GM19468 (cell line): ENCODE data around the gene ARHGAP31.
"Not testable (repeated sequence)": the region's sequence is repeated elsewhere in the genome, so short reads cannot be mapped to it uniquely, and the experiment has no call there.

Experiments used
- ATAC-seq: cut with Tn5 transposase; IDR thresholded peaks from one replicate; pipeline ENCODE4 v1.9.1; 2021; ENCODE audit warnings: mild to moderate bottlenecking, moderate library complexity, moderate number of reproducible peaks; ENCODE audit not compliant: unreplicated experiment; ENCODE audit errors: extremely low read depth

The ARHGAP31 gene

GRCh38 chr3:119293105-119293870, 895 bp upstream of the ARHGAP31 start:
- no peak for ATAC-seq

DNA sequence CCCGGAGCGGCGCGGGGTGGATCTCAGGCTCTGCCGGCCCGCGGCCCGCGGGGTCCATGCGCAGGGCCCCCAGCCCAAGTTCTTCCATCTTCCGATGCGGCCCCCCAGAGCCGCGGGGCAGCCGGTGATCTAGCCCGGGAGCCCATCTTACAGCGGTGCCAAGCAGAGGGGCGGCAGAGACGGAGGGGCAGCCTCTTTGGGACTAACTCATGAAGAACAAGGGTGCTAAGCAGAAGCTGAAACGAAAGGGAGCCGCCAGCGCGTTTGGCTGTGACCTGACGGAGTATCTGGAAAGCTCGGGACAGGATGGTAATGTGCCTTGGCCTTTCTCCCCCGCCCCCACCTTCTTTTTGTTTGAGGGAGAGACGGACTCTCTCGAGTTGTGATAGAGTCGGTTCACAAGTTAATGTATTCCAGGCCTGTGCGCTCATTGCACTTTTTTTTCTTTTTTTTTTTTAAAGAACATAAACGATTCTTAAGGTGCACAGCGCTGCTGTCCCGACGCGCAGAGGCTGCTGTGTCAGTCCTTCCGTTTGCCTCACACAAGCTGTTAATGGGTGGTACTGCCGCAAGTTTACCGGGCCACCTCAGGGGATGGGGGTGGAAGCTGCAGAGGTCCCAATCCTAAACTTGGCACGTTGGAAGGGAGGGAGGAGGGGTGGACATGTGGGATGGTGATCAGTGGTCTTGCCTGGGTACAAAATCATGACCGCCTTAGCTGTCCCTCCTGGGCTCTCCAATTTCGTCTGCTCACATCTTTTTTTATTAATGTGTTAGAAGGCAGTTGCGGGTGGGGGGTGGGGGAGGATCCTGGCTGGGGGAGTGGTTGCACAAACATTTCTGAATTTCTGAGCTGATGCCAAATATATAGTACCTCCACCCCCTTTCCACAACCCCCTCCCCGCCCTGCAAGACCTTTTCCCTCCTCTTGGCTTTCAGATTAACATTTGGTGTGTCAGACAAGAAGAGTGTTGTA, 801 bp downstream of the ARHGAP31 start:
- ATAC-seq: peak; percentile 26

- no peak for ATAC-seq
These were observed 1.9 kb downstream of the ARHGAP31 start for GRCh38 chr3:119295816-119296726.

GRCh38 chr3:119296727-119297122, 2.5 kb downstream of the ARHGAP31 start:
- no peak for ATAC-seq

DNA sequence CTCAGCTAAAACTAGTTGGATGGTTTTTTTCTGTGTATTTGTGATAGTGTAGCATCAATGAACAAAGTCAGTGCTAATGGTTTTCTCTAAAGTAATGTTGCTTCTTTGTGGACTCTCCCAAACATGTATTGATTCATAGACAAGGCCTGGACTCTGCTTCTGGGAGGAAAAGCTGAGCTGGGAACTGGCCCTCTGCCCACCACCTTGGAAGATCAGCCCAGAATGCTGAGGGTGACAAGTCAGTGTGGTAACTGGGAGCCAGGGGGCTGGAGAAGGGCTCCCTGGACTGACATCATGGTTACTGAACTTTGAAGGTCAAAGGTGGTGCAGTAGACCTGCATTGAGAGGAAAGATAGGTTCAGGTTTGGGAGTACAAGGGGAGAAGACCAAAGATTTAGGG, 3.0 kb downstream of the ARHGAP31 start:
- ATAC-seq: no peak

DNA sequence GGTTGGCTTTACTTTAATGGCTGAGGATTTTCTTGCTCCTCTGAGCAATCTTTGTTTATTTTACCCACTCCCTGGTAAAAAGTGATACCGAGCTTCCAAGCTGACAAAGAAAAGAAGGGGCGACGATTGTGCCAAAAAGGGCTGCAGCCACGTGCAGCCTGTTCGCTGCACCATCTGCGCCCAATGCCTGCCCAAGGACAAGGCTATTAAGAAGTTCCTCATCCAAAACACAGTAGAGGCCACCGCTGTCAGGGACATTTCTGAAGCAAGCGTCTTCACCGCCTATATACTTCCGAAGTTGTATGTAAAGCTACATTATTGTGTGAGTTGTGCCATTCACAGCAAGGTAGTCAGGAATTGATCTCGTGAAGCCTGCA, 4.4 kb downstream of the ARHGAP31 start:
- no peak for ATAC-seq

GRCh38 chr3:119300991-119301391, 6.8 kb downstream of the ARHGAP31 start:
- ATAC-seq: no peak

GRCh38 chr3:119301662-119302061, 7.5 kb downstream of the ARHGAP31 start:
- no peak for ATAC-seq

GRCh38 chr3:119302697-119303551, 8.7 kb downstream of the ARHGAP31 start:
- ATAC-seq: peak; percentile 24

GRCh38 chr3:119304201-119304713, 10.1 kb downstream of the ARHGAP31 start:
- ATAC-seq: no peak

DNA sequence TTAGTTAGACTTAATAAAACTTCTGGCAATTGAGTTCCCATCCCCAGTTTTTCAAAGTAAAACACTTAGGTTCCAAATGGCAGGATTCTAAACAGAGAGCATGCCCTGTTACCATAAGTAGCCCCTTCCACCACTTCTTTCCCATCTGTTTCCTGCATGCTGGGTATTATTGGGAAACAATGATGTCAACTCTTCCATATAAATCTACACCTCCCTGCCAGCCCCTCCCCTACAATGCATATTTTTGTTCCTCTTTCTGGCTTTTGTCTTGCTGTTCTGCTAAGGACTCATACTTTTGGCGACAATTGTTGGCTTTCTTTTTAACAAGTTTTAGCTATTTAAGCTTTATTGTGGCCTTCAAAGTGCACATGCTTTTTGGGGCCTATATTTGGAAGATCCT, 11.1 kb downstream of the ARHGAP31 start:
- no peak for ATAC-seq

- not testable (repeated sequence) for ATAC-seq
These were observed 12.2 kb downstream of the ARHGAP31 start for GRCh38 chr3:119306378-119306777.

DNA sequence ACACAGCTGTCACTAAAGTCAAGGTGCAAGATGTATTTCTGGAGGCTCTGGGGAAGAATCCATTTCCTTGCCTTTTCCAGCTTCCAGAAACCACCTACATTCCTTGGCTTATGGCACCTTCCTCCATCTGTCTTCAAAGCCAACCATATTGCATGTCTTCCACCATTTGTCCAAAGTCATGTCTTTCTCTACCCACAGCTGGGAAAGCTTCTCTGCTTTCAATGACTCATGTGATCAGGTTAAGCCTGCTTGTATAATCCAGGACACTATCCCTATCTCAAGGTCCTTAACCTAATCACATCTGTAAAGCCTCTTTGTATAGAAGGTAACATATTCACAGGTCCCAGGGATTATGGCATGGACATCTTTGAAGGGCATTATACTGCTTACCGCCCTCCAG, 14.2 kb downstream of the ARHGAP31 start:
- no peak for ATAC-seq

DNA sequence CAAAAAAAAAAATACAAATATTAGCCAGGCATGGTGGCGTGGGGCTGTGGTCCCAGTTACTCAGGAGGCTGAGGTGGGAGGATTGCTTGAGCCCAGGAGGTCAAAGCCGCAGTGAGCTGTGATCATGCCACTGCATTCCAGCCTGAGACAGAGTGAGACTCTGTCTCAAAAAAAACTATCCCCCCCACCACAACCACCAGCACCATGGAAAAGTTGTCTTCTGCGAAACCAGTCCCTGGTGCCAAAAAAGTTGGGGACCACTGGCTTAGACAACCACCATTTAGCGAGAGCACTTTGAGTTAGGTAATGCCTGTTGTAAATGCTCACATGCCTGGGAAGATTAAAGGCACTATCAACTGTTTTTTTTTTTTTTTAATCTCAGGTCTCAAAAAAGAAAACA, 15.4 kb downstream of the ARHGAP31 start:
- no peak for ATAC-seq

- no peak for ATAC-seq
These were observed 15.9 kb downstream of the ARHGAP31 start for GRCh38 chr3:119310071-119310470.

DNA sequence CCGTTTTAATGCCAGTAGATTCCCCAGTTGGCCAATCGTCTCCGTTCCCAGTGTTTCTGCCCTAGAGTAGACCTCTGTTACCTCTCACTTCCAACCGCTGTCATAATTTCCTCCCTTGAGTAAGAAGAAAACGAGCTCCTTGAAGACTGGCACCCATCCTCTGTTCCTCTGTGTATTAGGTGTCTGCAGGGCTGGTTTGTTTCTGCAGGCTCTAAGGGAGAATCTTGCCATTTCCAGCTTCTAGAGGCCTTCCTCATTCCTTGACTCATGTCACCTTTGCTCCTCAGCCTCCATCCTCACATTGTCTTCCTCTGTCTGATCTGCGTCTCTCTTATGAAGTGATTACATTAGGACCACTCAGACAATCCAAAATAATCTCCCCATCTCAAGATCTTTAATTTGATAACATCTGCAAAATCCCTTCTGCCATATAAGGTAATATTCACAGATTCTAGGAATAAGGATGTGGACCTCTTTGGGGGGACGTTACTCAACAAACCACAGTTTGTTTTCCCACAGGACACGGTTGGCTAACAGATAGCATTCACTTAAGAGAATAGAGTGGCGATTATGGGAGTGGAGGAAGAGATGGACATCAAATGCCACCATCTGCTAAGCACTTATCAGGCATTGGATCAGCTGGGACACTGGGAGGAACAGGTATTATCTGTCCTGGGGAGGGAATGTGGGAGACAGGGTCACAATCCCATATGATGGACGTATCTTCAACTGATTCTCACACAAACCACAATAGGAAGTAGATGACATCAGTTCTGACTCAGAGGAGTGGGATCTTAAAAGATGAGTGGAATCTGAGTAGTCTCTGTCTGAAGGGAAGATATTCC, 17.1 kb downstream of the ARHGAP31 start:
- no peak for ATAC-seq

DNA sequence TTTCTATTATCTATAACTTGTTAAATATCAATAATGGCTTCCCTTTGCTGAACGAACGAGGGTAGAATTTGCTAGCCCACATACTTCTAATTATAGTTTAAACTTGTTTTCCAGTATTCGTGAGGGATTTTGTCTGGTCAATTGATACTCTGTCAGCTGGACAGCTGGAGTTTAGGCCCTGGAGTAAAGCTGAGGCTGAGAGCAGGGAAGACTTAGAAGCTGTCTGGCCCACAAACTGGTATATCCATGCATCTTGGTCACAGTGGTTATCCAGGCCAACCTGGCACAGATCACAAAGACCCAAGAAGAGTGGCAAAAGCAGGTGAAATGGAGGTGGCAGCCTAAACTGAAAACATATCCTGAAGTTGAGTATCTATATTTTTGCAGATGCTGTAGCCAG, 19.3 kb downstream of the ARHGAP31 start:
- ATAC-seq: no peak

DNA sequence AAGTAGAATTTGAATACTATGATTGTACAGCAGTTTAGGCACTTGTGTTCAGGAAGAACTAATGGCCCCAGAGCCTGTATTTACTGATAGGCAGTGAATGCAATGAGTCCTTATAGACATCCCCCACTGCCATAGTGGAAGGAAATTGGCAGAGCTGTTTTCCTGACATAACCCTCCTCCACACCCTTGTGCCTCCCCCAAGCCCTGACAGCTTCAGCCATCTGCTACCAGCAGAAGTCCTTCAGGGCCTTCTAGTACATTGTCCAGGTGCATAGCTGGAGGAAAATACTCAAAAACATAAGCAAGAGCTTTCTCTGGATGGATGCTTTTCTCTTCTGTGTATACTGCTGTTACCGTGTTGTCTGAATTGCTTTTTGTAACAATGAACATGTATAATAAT, 20.6 kb downstream of the ARHGAP31 start:
- ATAC-seq: no peak
